Activated T-cell treated with anti-CD3 and anti-CD28 coated beads, Interleukin-2, amount 50 U/mL, for 24 hours (primary cell): Measurements from ENCODE around the gene MAEL.
A peak's percentile ranks its signal among the peaks of the same experiment; 100 is the strongest.

ENCODE experiments used
- DNase-seq: peaks from one replicate; pipeline ENCODE4 v3.0.0-alpha.2; 2020
- H3K27ac Mint-ChIP-seq: 2 replicates; pipeline ENCODE4 v1.8.0; 2020; ENCODE audit warnings: mild to moderate bottlenecking, mixed read lengths
- H3K27me3 Mint-ChIP-seq: 2 replicates; pipeline ENCODE4 v1.8.0; 2020; ENCODE audit warnings: mixed read lengths
- H3K36me3 Mint-ChIP-seq: 2 replicates; pipeline ENCODE4 v1.8.0; 2020; ENCODE audit warnings: low read depth, mixed read lengths
- H3K4me1 Mint-ChIP-seq: 2 replicates; pipeline ENCODE4 v1.8.0; 2020; ENCODE audit warnings: low read depth, mixed read lengths
- H3K4me3 Mint-ChIP-seq: 2 replicates; pipeline ENCODE4 v1.8.0; 2020; ENCODE audit warnings: mild to moderate bottlenecking, moderate library complexity, mixed read lengths
- H3K9me3 Mint-ChIP-seq: 2 replicates; pipeline ENCODE4 v1.8.0; 2020; ENCODE audit warnings: mixed read lengths

The MAEL gene

DNA sequence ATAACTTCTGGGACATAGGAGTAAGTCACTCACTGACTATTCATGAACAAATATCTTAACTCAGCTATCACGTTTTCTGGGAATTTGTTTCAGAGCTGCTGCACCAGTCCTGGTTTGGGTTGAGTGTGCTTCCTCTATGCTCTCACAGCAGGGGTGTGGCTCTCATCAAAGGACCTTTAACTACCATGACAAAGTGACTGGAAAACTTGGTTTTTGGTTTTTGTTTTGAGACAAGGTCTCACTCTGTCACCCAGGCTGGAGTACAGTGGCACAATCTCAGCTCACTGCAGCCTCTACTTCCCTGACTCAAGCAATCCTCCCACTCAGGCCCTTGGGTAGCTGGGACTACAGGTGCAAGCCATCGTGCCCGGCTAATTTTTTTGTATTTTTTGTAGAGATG lies 17.8 kb upstream of the MAEL start:
- Mint-ChIP-seq H3K27ac (no peak overlapping the region), H3K36me3 (no peaks in the 10 kb centered on the region), H3K4me3 (no peak overlapping the region), H3K4me1 (peaks cover 44% of the 10 kb centered on the region), H3K9me3 (no peaks in the 10 kb centered on the region), H3K27me3 (peaks cover 49% of the 10 kb centered on the region)
- DNase-seq, result no peak

DNA sequence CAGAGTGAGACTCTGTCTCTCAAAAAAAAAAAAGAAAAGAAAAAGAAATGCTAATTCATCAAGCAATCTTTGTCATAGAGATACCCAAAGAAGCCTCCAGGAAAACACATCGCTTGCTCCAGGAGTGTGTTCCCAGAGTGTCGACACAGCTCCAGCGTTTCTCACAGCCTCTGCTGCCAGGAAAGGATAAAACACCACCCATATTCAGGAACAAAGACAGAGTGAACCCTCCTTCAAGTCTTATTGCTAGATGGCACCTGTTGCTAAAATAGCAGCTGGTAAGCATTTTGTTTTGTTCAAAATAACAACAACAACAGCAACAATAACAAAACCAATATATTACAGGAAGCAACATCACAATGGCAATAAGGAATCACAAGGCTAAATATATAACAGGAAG lies 16.9 kb upstream of the MAEL start:
- Mint-ChIP-seq H3K4me3 (no peak overlapping the region), H3K27ac (no peak overlapping the region), H3K4me1 (peaks cover 50% of the 10 kb centered on the region), H3K9me3 (no peaks in the 10 kb centered on the region), H3K27me3 (peaks cover 45% of the 10 kb centered on the region), H3K36me3 (no peaks in the 10 kb centered on the region)
- DNase-seq, result no peak

DNA sequence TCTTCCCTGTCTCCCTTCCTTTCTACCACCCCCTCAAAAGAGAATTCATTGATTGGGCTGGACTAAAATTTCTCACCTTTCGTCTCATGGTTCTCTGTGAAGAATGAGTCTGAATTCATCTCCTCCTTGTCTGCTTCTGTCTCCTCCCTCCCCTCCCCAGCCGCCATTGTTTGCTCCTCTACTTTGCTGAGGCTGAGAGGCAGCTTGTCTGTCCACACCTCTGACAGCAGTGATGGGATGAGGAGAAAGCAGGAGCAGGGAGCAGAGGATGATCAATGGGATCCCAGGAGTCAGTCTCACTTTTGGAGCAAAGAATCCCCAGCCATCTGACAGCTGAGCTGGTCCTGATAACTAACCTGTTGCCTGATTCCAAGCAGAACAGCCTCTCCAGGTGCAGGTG lies 16.3 kb upstream of the MAEL start:
- Mint-ChIP-seq H3K9me3 (no peaks in the 10 kb centered on the region), H3K27ac (no peak overlapping the region), H3K4me1 (peaks cover 50% of the 10 kb centered on the region), H3K4me3 (no peak overlapping the region), H3K27me3 (peaks cover 43% of the 10 kb centered on the region), H3K36me3 (no peaks in the 10 kb centered on the region)
- DNase-seq, result no peak

DNA sequence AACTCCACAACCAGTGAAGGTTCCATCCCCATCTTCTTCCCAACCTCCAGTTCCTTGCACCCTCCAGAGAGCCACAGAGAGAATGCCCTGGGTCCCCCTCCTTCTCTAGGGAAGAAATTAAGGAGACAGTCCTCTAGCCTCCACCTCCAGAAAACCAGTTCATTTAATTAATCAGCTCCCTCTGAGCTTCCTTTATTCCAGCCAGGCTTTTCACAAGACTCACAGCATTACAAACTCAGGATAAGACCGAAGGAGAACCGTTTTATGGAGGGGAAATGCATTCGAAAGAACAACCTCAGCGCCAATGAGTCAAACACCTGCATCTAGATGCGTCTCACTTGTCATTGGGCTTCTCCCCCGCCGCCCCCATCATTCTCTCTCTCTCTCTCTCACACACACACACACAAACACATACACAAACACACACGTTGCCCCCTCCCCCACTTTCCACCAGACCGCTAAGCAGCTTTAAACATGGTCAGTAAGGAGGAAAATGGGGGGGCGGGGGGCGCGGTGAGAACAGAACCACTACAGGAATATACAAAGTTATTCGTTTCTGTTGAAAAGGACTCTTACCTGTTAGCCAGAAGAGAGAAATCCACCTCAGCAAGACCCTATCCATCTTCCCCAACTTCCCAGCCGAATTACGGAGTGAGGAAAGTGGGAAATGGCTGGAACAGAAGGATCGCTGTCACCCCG lies 14.3 kb upstream of the MAEL start:
- H3K4me1 Mint-ChIP-seq, result peaks cover 43% of the 10 kb centered on the region
- H3K9me3 Mint-ChIP-seq, result no peaks in the 10 kb centered on the region
- H3K4me3 Mint-ChIP-seq, result peak overlapping the region; percentile 84
- H3K27me3 Mint-ChIP-seq, result peaks cover 34% of the 10 kb centered on the region
- H3K36me3 Mint-ChIP-seq, result no peaks in the 10 kb centered on the region
- DNase-seq, result peak; percentile 63
- H3K27ac Mint-ChIP-seq, result peak overlapping the region; percentile 80

DNA sequence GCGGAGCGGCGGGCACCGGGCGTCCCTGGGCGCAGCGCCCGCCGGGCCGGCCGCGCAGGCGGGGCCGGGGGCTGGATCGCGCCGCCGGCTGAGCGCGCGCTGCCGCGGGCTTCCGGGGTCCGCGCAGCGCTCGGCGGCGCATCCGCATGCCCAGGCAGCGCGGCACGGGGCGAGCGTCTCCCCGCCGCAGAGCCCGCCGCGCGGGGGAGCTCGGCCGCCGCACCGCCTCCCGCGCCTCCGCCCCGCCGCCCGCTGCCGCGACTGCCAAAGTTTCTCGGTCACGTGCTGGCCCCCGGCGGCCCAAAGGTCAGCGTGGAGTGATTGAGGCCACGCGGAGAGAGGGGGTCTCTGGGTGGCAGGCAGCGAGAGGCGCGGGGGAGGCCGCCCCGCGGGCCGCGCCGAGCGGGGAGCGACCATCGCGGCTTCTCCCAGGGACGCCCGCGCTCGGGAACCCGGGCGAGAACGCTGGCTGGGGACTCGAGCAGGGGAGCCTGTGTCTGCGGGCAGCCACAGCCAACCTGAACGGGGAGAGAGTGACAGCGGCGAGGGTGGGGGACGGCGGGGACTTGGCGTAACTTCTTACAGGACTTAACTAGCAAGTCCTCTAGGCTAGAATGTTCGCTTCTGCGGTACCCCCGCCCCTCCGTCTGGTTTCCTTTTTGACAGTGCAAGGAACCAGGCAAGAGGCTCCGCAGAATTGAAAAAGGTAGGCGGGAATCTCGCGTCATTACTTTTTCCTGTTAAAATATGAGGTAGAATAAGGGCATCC lies 13.5 kb upstream of the MAEL start, which contains the start of gene ILDR2:
ILDR2 (minus strand) TSS at position 180 of the 769 bp plus-strand sequence. CDS start 272 bp downstream, outside the sequence.
- DNase-seq, result peak; percentile 84
- peak within 1 kb of the TSS; percentile 84 for H3K4me3 Mint-ChIP-seq
- no peaks in the 10 kb centered on the region for H3K9me3 Mint-ChIP-seq
- H3K27ac Mint-ChIP-seq, result peak within 1 kb of the TSS; percentile 80
- peaks cover 30% of the 10 kb centered on the region for H3K27me3 Mint-ChIP-seq
- H3K4me1 Mint-ChIP-seq, result peaks cover 40% of the 10 kb centered on the region
- H3K36me3 Mint-ChIP-seq, result no peaks in the 10 kb centered on the region

DNA sequence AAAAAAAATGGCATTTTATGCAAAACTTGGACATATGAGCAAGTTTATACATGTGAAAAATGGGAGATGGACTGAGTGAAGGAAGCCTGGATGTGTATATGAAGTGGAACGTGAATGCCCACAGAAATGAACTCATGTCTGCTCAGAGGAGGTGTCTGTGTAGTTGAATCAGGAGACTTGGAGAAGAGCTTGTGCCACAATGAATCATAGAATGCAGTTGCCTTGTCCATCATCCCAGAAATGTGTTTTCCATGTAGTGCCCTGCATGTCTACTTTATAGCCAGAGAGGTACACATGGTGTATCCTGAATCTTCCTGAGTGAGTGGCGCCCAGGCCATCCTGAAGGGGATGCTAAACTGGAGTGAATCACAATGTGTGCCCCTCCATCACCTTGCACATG lies 11.1 kb upstream of the MAEL start:
- Mint-ChIP-seq H3K4me3 (no peak overlapping the region), H3K27ac (no peak overlapping the region), H3K27me3 (peaks cover 16% of the 10 kb centered on the region), H3K9me3 (no peaks in the 10 kb centered on the region), H3K4me1 (peaks cover 30% of the 10 kb centered on the region), H3K36me3 (no peaks in the 10 kb centered on the region)
- DNase-seq, result no peak

DNA sequence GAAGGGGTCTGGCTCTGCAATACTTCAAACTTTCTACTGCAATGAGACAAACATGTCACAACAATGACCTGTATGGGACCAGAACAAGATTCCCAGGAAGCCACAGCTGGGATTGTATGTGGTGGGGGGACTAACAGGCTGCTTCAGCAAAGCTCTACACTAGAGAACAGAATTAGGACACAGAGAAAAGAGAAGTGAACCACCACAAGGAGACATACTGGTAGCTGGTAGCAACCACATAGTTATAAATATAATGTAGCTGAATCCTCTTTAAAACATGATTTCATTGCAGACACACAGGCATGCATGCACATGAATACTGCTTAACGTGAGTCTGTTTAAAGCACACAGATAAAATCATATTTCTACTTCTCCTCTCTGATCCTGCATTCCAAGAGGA lies 10.3 kb upstream of the MAEL start:
- Mint-ChIP-seq H3K27ac (no peak overlapping the region), H3K4me3 (no peak overlapping the region), H3K36me3 (no peaks in the 10 kb centered on the region), H3K27me3 (peaks cover 12% of the 10 kb centered on the region), H3K9me3 (no peaks in the 10 kb centered on the region), H3K4me1 (peaks cover 24% of the 10 kb centered on the region)
- DNase-seq, result no peak

DNA sequence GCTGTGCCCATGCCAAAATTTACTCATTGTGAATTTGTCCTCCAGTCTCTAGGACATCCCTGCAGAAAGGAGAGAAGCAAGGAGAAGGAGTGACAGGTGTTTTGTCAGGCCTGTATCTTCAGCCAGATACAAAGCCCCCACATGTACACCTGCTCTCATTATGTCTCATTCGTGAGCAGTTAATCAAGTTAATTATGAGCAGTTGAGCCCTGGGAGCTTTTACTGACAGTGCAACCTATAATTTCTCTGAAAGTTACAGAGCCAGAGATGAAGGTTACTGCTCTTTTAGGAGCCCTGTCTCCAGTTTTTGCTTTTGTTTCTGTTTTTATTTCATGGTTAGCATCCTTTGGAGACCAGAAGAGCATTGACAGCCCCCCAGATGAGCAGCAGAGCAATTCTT lies 8.7 kb upstream of the MAEL start:
- no peaks in the 10 kb centered on the region for H3K36me3 Mint-ChIP-seq
- H3K4me1 Mint-ChIP-seq, result peaks cover 11% of the 10 kb centered on the region
- H3K9me3 Mint-ChIP-seq, result no peaks in the 10 kb centered on the region
- H3K4me3 Mint-ChIP-seq, result no peak overlapping the region
- H3K27me3 Mint-ChIP-seq, result peaks cover 12% of the 10 kb centered on the region
- no peak for DNase-seq
- no peak overlapping the region for H3K27ac Mint-ChIP-seq

DNA sequence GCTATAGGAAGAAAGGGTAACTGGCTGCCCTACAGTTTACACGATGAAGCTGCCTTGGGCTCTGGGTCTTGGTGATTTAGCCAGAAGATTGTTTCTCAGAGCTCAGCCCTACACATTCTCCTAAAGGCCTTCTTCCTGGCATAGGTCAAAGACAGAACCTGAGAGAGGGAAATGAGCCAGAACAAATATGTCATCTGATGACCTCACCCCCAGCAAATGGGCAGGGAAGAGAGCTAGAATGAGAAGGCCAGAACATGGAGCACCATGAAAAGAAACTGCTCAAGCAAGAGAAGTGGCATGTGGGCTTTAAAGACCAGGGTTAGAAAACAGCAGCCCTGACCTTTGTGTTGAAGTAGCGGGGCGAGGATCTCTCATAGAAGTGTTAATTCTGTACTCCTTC lies 8.3 kb upstream of the MAEL start:
- H3K4me1 Mint-ChIP-seq, result peaks cover 10% of the 10 kb centered on the region
- H3K9me3 Mint-ChIP-seq, result no peaks in the 10 kb centered on the region
- no peak overlapping the region for H3K27ac Mint-ChIP-seq
- no peaks in the 10 kb centered on the region for H3K36me3 Mint-ChIP-seq
- no peak overlapping the region for H3K4me3 Mint-ChIP-seq
- no peak for DNase-seq
- peaks cover 15% of the 10 kb centered on the region for H3K27me3 Mint-ChIP-seq

DNA sequence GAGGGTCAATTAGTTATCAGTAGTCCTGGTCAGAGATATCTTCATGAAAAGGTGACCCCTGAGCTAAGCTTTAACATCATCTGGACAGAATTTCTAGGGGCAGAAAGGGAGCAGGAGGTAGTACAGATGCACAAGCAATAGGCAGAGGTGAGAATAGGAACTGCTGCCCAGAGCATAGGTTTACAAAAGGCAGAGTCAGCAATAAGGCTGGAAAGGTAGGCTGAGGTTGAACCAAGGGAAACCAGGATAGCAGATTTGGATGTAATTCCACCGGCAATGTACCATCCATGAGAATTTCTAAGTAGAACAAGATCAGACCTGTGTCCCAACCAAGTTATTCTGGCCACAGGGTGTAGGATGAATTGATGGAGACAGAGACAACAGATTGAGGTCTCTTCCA lies 7.5 kb upstream of the MAEL start:
- Mint-ChIP-seq H3K36me3 (no peaks in the 10 kb centered on the region), H3K9me3 (no peaks in the 10 kb centered on the region), H3K4me3 (no peak overlapping the region), H3K27ac (no peak overlapping the region), H3K4me1 (peaks cover 2% of the 10 kb centered on the region), H3K27me3 (peaks cover 17% of the 10 kb centered on the region)
- DNase-seq, result no peak

DNA sequence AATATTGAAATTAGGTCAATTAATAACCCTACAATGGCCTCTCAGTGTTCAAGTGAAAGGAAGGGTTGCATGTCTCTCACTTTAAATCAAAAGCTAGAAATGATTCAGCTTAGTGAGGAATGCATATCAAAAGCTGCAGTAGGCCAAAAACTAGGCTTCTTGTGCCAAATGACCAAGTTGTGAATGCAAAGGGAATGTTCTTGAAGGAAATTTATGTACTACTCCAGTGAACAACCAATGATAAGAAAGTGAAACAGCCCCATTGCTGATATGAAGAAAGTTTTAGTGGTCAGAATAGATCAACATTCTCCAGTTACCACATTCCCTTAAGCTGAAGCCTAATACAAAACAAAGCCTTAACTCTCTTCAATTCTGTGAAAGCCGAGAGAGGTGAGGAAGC lies 10.0 kb downstream of the MAEL start:
- Mint-ChIP-seq H3K27ac (no peak overlapping the region), H3K4me1 (peaks cover 7% of the 10 kb centered on the region), H3K9me3 (peaks cover 8% of the 10 kb centered on the region), H3K27me3 (peaks cover 35% of the 10 kb centered on the region), H3K4me3 (no peak overlapping the region), H3K36me3 (no peaks in the 10 kb centered on the region)
- DNase-seq, result no peak

DNA sequence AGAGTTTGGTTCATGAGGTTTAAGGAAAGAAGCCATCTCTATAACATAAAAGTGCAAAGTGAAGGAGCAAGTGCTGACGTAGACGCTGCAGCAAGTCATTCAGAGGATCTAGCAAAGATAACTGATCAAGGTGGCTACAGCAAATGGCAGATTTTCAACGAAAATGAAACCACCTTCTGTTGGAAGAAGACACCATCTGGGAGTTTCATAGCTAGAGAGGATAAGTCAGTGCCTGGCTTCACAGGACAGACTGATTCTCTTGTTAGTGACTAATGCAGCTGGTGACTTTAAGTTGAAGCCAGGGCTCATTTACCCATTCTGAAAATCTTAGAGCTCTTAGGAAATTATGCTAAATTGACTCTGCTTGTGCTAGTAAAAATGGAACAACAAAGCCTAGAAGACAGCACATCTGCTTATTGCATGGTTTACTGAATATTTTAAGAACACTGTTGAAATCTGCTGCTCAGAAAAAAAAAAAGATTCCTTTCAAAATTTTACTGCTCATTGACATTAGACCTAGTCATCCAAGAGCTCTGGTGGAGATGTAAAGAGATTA lies 10.5 kb downstream of the MAEL start:
- Mint-ChIP-seq H3K4me1 (peaks cover 7% of the 10 kb centered on the region), H3K27me3 (peaks cover 35% of the 10 kb centered on the region), H3K9me3 (peaks cover 8% of the 10 kb centered on the region), H3K27ac (no peak overlapping the region), H3K4me3 (no peak overlapping the region), H3K36me3 (no peaks in the 10 kb centered on the region)
- no peak for DNase-seq

DNA sequence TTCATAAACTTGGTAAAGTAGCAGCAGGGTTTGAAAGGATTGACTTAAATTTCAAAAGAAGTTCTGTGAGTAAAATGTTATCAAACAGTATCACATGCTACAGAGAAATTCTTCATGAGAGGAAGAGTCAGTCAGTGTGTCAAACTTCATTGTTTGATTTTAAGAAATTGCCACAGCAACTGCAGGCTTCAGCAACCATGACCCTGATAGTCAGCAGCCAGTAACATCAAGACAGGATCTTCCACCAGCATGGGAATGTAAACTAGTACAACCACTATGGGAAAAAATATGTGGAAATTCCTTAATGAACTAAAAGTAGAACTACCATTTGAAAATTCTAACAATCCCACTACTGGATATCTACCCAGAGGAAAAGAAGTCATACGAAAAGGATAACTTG lies 11.5 kb downstream of the MAEL start:
- H3K4me3 Mint-ChIP-seq, result no peak overlapping the region
- no peak for DNase-seq
- H3K4me1 Mint-ChIP-seq, result peaks cover 7% of the 10 kb centered on the region
- peaks cover 35% of the 10 kb centered on the region for H3K27me3 Mint-ChIP-seq
- H3K36me3 Mint-ChIP-seq, result no peaks in the 10 kb centered on the region
- H3K9me3 Mint-ChIP-seq, result peaks cover 8% of the 10 kb centered on the region
- H3K27ac Mint-ChIP-seq, result no peak overlapping the region

DNA sequence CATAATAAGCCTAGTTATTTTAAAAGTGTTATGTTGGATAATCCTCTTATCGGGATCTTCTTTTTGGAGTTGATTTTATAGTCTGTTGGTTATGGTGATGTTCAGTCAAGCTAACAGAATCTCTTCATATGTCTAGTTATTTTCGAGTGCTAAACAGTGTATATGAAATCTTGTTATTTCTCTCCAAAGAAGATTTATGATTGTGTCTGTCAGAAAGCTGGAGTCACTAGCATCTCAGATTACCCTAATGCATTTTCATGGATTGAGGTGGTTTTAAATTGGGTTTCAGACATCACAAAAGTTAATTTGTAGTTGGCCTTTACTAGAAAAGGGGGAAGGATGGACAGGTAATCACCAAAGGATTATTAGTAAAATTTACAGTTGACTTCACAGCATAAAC lies 13.3 kb downstream of the MAEL start:
- H3K4me3 Mint-ChIP-seq, result no peak overlapping the region
- no peak overlapping the region for H3K27ac Mint-ChIP-seq
- H3K36me3 Mint-ChIP-seq, result no peaks in the 10 kb centered on the region
- H3K27me3 Mint-ChIP-seq, result peaks cover 22% of the 10 kb centered on the region
- H3K4me1 Mint-ChIP-seq, result peaks cover 7% of the 10 kb centered on the region
- DNase-seq, result no peak
- H3K9me3 Mint-ChIP-seq, result peaks cover 8% of the 10 kb centered on the region

DNA sequence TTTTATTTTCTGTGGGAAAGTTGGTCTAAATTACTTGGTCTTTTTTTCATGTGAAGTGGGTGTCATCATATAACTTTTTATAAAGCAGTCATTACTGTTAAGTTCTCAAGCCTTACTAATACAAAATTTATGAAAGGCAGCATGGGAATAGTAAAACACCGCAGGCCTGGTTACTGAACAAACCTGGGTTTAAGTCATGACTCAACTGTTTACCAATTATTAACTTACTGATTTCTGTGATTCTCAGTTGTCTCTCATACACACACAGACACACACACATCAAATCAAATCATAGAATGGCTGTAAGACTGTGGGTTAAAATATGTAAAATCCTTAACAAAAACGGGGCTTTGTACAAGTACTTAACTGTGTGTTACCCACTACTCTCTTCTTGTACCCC lies 14.6 kb downstream of the MAEL start:
- peaks cover 7% of the 10 kb centered on the region for H3K4me1 Mint-ChIP-seq
- no peak for DNase-seq
- no peaks in the 10 kb centered on the region for H3K36me3 Mint-ChIP-seq
- no peak overlapping the region for H3K4me3 Mint-ChIP-seq
- peaks cover 12% of the 10 kb centered on the region for H3K27me3 Mint-ChIP-seq
- peaks cover 8% of the 10 kb centered on the region for H3K9me3 Mint-ChIP-seq
- no peak overlapping the region for H3K27ac Mint-ChIP-seq
